Measurements from ENCODE around the gene COBLL1. TPM values are rescaled to one million over a fixed set of nuclear protein-coding genes. Genes with fewer than 3 reads are reported as not detected.
"Not testable (repeated sequence)": the region's sequence is repeated elsewhere in the genome, so short reads cannot be mapped to it uniquely, and the experiment has no call there.

COBLL1 gene
- total RNA-seq, 2 donors from 2014 or later: 14.9 to 21.1 TPM

- TF ChIP-seq CTCF (IDR thresholded peaks at IDR 0.05): no peak
- Histone ChIP-seq H3K27me3 (no peaks in the 10 kb centered on the region), H3K4me3 (no peak overlapping the region), H3K27ac (no peak overlapping the region), H3K36me3 (no peaks in the 10 kb centered on the region), H3K9me3 (no peaks in the 10 kb centered on the region), H3K4me1 (no peaks in the 10 kb centered on the region)
- DNase-seq (ENCODE audit: low spot score): no peak
Observed at GRCh38 chr2:164860694-164861042, 19.0 kb upstream of the COBLL1 start.

GRCh38 chr2:164859906-164860693, 18.5 kb upstream of the COBLL1 start:
- not testable (repeated sequence) for H3K27ac ChIP-seq; H3K4me3 ChIP-seq; H3K36me3 ChIP-seq; H3K4me1 ChIP-seq; H3K9me3 ChIP-seq; DNase-seq (ENCODE audit: low spot score); H3K27me3 ChIP-seq

- TF ChIP-seq CTCF (IDR thresholded peaks at IDR 0.05): no peak
- Histone ChIP-seq H3K9me3 (no peaks in the 10 kb centered on the region), H3K36me3 (no peaks in the 10 kb centered on the region), H3K4me3 (no peak overlapping the region), H3K27ac (no peak overlapping the region), H3K4me1 (no peaks in the 10 kb centered on the region), H3K27me3 (no peaks in the 10 kb centered on the region)
- DNase-seq (ENCODE audit: low spot score): no peak
Observed at GRCh38 chr2:164859251-164859818, 17.7 kb upstream of the COBLL1 start.

- Histone ChIP-seq H3K4me3 (no peak overlapping the region), H3K27ac (no peak overlapping the region), H3K4me1 (no peaks in the 10 kb centered on the region), H3K36me3 (no peaks in the 10 kb centered on the region), H3K27me3 (no peaks in the 10 kb centered on the region), H3K9me3 (no peaks in the 10 kb centered on the region)
- TF ChIP-seq CTCF (IDR thresholded peaks at IDR 0.05): no peak
- no peak for DNase-seq (ENCODE audit: low spot score)
Observed at GRCh38 chr2:164852086-164852485, 10.5 kb upstream of the COBLL1 start.

GRCh38 chr2:164850235-164850634, 8.6 kb upstream of the COBLL1 start:
- H3K9me3 ChIP-seq: no peaks in the 10 kb centered on the region
- H3K36me3 ChIP-seq: no peaks in the 10 kb centered on the region
- no peak overlapping the region for H3K4me3 ChIP-seq
- no peak for DNase-seq (ENCODE audit: low spot score)
- no peaks in the 10 kb centered on the region for H3K4me1 ChIP-seq
- H3K27me3 ChIP-seq: no peaks in the 10 kb centered on the region
- no peak overlapping the region for H3K27ac ChIP-seq
- TF ChIP-seq CTCF (IDR thresholded peaks at IDR 0.05): no peak

GRCh38 chr2:164849506-164849905, 7.9 kb upstream of the COBLL1 start:
- H3K36me3 ChIP-seq: no peaks in the 10 kb centered on the region
- H3K4me3 ChIP-seq: no peak overlapping the region
- no peak for DNase-seq (ENCODE audit: low spot score)
- TF ChIP-seq CTCF (IDR thresholded peaks at IDR 0.05): no peak
- H3K4me1 ChIP-seq: no peaks in the 10 kb centered on the region
- no peak overlapping the region for H3K27ac ChIP-seq
- H3K27me3 ChIP-seq: no peaks in the 10 kb centered on the region
- H3K9me3 ChIP-seq: no peaks in the 10 kb centered on the region

Measured in right atrium auricular region (tissue), 2 donors.